Activated naive CD4-positive, alpha-beta T cell (primary cell): Measurements from ENCODE around the gene KLF4.

ENCODE experiments used
- DNase-seq, 4 experiments: peaks; one replicate each; lab custom pipeline; 2025; lab: John Stamatoyannopoulos, UW

Gene KLF4

GRCh38 chr9:107487521-107488374, 1.8 kb downstream of the KLF4 start:
- no peak for DNase-seq

GRCh38 chr9:107486674-107487520, 2.7 kb downstream of the KLF4 start:
- no peak for DNase-seq

- DNase-seq = no peak
Measured at GRCh38 chr9:107485458-107486043, 4.0 kb downstream of the KLF4 start.

GRCh38 chr9:107484117-107484723, 5.3 kb downstream of the KLF4 start:
- no peak for DNase-seq

- DNase-seq = no peak
Measured at GRCh38 chr9:107483666-107484065, 5.9 kb downstream of the KLF4 start.

GRCh38 chr9:107481035-107481434, 8.5 kb downstream of the KLF4 start:
- DNase-seq = no peak

GRCh38 chr9:107480386-107480789, 9.2 kb downstream of the KLF4 start:
- DNase-seq = no peak

GRCh38 chr9:107478805-107479204, 10.8 kb downstream of the KLF4 start:
- DNase-seq = no peak

- no peak for DNase-seq
Measured at GRCh38 chr9:107474124-107474523, 15.4 kb downstream of the KLF4 start.

GRCh38 chr9:107472581-107473340, 16.8 kb downstream of the KLF4 start:
- DNase-seq = no peak

GRCh38 chr9:107471552-107471951, 18.0 kb downstream of the KLF4 start:
- DNase-seq = no peak

- no peak for DNase-seq
Measured at GRCh38 chr9:107467416-107467815, 22.2 kb downstream of the KLF4 start.

GRCh38 chr9:107466826-107467225, 22.7 kb downstream of the KLF4 start:
- DNase-seq = no peak

GRCh38 chr9:107465467-107466451, 23.8 kb downstream of the KLF4 start:
- DNase-seq = no peak

- no peak for DNase-seq
Measured at GRCh38 chr9:107464516-107464915, 25.1 kb downstream of the KLF4 start.

GRCh38 chr9:107462691-107463090, 26.9 kb downstream of the KLF4 start:
- DNase-seq = no peak

GRCh38 chr9:107460153-107461023, 29.2 kb downstream of the KLF4 start:
- no peak for DNase-seq

- no peak for DNase-seq
Measured at GRCh38 chr9:107455425-107456135, 34.0 kb downstream of the KLF4 start.

GRCh38 chr9:107453479-107453878, 36.1 kb downstream of the KLF4 start:
- no peak for DNase-seq
